Upper lobe of right lung (tissue), 1 donor: Measurements from ENCODE around the gene ALDH3B1. TPM values are rescaled to one million over a fixed set of nuclear protein-coding genes. Genes with fewer than 3 reads are reported as not detected.

Source experiments
- ATAC-seq: fragments of 200-7000 bp; cut with Tn5 transposase; one replicate; pipeline ENCODE4 v1.9.1; 2020; ENCODE audit warnings: mild to moderate bottlenecking, moderate library complexity
- DNase-seq: peaks from one replicate; pipeline ENCODE4 v3.0.0-alpha.2; 2020
- H3K27ac ChIP-seq: fragments of 200-600 bp; one replicate; pipeline ENCODE4 v1.8.0; 2022
- H3K27me3 ChIP-seq: fragments of 200-600 bp; one replicate; pipeline ENCODE4 v1.8.0; 2022; ENCODE audit warnings: mild to moderate bottlenecking
- H3K36me3 ChIP-seq: fragments of 200-600 bp; one replicate; pipeline ENCODE4 v1.8.0; 2022
- H3K4me1 ChIP-seq: fragments of 200-600 bp; one replicate; pipeline ENCODE4 v1.8.0; 2022
- H3K4me3 ChIP-seq: fragments of 200-600 bp; one replicate; pipeline ENCODE4 v1.8.0; 2022; ENCODE audit warnings: mild to moderate bottlenecking
- H3K9me3 ChIP-seq: fragments of 200-600 bp; one replicate; pipeline ENCODE4 v1.8.0; 2022
- CTCF ChIP-seq: fragments of 200-600 bp; IDR thresholded peaks from one replicate; pipeline ENCODE4 v1.8.0; 2022; ENCODE audit warnings: antibody characterized with exemption
- intact Hi-C: fragments of 100-400 bp; cut with DNase I; formaldehyde crosslinking; loops from one replicate; pipeline ENCODE4 v1.11.0; 2022
- total RNA-seq: library from RNA; stranded (reverse); fragmentation: NEBNext Ultra II Directional; extraction: Animal tissue kit (Norgen Biotek cat#: 25700); gene quantifications from one replicate; pipeline ENCODE4 v1.2.1, GENCODE V29; 2021
- donor health status: DM: no; HTN: yes; CAD: no; lungs with severe emphysema.

Gene ALDH3B1
- total RNA-seq, 1 donor from 2014 or later = 95.9 TPM

DNA sequence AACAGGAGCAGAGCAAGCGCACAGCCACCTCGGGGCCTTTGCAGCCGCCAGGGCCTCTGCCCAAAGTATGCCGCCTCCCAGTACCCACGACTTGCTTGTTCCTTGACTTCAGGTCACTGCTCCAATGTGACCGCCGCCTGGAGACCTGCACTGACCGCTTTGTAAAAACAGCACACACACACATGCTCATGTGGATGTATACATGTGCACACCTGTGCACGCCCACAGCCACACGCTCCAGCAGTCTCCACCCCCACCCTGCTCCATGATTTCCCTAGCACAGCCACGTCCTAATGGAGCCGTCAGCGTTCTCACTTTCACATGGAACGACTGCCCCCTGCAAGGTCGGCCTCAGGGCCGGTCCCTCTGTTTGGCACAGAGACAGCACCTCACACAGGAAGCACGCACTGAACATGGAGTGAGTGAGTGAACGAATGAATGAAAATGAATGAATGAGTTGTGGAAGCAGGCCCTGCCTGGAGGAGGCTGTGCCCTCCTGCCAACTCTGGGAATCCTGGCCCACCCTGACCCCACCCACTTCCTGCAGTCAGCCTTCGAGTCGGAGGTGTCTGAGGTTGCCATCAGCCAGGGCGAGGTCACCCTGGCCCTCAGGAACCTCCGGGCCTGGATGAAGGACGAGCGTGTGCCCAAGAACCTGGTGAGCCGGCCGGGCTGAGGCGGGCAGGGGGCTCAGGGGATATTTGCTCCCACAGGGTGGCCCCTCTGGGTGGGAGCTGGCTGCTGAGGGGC, 8.0 kb downstream of the ALDH3B1 start:
- H3K9me3 ChIP-seq = no peaks in the 10 kb centered on the region
- no peak overlapping the region for H3K27ac ChIP-seq
- no peak overlapping the region for H3K4me3 ChIP-seq
- intact Hi-C loops = no loop called here
- H3K4me1 ChIP-seq = peaks cover 27% of the 10 kb centered on the region
- ATAC-seq (no peak), DNase-seq (no peak)
- H3K36me3 ChIP-seq = peaks cover 11% of the 10 kb centered on the region
- H3K27me3 ChIP-seq = no peaks in the 10 kb centered on the region
- TF ChIP-seq CTCF = no peak

- intact Hi-C loops = no loop called here
- peaks cover 23% of the 10 kb centered on the region for H3K4me1 ChIP-seq
- H3K4me3 ChIP-seq = no peak overlapping the region
- peaks cover 11% of the 10 kb centered on the region for H3K36me3 ChIP-seq
- TF ChIP-seq CTCF = no peak
- no peaks in the 10 kb centered on the region for H3K9me3 ChIP-seq
- H3K27me3 ChIP-seq = no peaks in the 10 kb centered on the region
- ATAC-seq (no peak), DNase-seq (no peak)
- H3K27ac ChIP-seq = no peak overlapping the region
These were observed 8.6 kb downstream of the ALDH3B1 start for GRCh38 chr11:68018730-68019190.

DNA sequence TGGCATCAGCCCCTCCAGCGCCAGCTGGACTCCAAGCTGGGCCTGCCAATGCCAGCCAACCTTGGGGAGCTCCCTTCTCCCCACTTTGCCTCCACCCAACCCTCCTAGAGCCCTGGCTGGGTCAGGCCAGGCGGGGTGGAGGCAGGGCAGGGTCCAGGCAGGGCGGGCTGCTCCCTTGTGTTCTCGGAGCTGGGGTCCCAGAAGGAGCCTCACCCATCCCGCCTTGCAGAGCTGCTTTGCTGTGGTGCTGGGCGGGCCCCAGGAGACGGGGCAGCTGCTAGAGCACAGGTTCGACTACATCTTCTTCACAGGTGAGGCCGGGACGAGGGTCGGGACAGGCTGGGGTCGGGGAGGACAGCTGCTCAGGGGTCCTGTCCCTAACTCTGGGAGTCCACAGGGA, 9.4 kb downstream of the ALDH3B1 start:
- no peak for TF ChIP-seq CTCF
- DNase-seq (no peak), ATAC-seq (no peak)
- H3K4me3 ChIP-seq = no peak overlapping the region
- H3K4me1 ChIP-seq = peaks cover 16% of the 10 kb centered on the region
- no peaks in the 10 kb centered on the region for H3K27me3 ChIP-seq
- H3K36me3 ChIP-seq = peaks cover 18% of the 10 kb centered on the region
- no peaks in the 10 kb centered on the region for H3K9me3 ChIP-seq
- intact Hi-C loops = no loop called here
- no peak overlapping the region for H3K27ac ChIP-seq

DNA sequence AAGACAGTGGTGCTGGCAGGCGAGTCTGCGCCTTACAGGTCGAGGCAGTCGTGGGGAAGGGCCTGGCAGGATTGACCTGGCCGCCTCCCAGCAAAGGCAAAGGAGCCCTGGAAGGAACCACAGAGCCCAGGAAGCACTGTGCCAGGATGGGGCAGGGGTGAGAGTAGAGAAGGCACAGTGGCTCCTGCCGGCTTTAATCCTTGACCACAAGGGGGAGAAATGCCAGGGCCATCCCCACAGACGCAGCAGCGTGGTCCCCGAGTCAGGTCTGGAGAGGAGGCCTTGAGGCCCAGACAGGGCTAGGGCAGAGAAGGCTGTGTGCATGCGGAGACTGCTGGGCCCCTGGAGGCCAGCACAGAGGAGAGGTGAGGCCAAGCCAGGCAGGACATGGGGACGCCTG, 10.4 kb downstream of the ALDH3B1 start:
- H3K4me3 ChIP-seq = no peak overlapping the region
- ATAC-seq (peak; percentile 61), DNase-seq (no peak)
- no peaks in the 10 kb centered on the region for H3K27me3 ChIP-seq
- no peaks in the 10 kb centered on the region for H3K9me3 ChIP-seq
- intact Hi-C loops = no loop called here
- H3K27ac ChIP-seq = no peak overlapping the region
- peaks cover 27% of the 10 kb centered on the region for H3K36me3 ChIP-seq
- H3K4me1 ChIP-seq = peaks cover 9% of the 10 kb centered on the region
- peak; percentile 30 for TF ChIP-seq CTCF

DNA sequence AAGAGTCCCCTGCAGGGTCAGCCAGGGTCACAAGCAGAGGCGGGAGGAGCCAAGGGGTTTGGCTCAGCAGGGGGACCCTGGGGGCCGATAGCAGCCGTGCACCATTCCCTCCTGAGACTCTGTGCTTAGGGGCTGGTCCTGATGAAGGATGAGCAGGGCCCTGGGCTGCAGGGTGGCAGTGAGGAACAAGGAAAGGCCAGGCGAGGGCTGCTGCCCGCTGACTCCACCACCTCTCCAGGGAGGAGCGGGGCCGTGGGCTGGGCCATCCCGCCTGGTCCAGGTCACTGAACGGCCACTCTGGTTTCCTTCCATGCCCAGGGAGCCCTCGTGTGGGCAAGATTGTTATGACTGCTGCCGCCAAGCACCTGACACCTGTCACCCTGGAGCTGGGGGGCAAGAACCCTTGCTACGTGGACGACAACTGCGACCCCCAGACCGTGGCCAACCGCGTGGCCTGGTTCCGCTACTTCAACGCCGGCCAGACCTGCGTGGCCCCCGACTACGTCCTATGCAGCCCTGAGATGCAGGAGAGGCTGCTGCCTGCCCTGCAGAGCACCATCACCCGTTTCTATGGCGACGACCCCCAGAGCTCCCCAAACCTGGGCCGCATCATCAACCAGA, 11.2 kb downstream of the ALDH3B1 start:
- Histone ChIP-seq H3K27me3 (no peaks in the 10 kb centered on the region), H3K9me3 (no peaks in the 10 kb centered on the region), H3K4me3 (no peak overlapping the region), H3K4me1 (peaks cover 9% of the 10 kb centered on the region), H3K36me3 (peaks cover 34% of the 10 kb centered on the region), H3K27ac (no peak overlapping the region)
- intact Hi-C loops = no loop called here
- ATAC-seq (peak; percentile 72), DNase-seq (no peak)
- TF ChIP-seq CTCF = peak; percentile 33
